Activated CD4-positive, alpha-beta T cell treated with anti-CD3 and anti-CD28 coated beads, Interleukin-2, amount 10 ng/mL, durations not matched to agents 24 days and 14 days (primary cell): ENCODE measurements around the gene TTLL13. TPM values are rescaled to one million over a fixed set of nuclear protein-coding genes. Genes with fewer than 3 reads are reported as not detected.

Experiments used
- total RNA-seq: library from RNA; stranded (reverse); gene quantifications from 2 replicates; pipeline ENCODE4 v1.2.3, GENCODE V29; 2022

Gene TTLL13
- total RNA-seq, 1 donor from 2014 or later, result 0.44 TPM

Other genes starting within 250 kb of the TTLL13 start
- 28.3 and 29.3 TPM in 2 replicates for gene ZNF710, start 248.2 kb upstream of the TTLL13 start, total RNA-seq
- gene IDH2, start 147.1 kb upstream of the TTLL13 start, total RNA-seq, result 111 and 119 TPM in 2 replicates
- 17.5 and 18.9 TPM in 2 replicates for gene SEMA4B, start 48.2 kb upstream of the TTLL13 start, total RNA-seq
- gene CIB1, start 15.6 kb upstream of the TTLL13 start, total RNA-seq, result 149 and 156 TPM in 2 replicates
- gene GDPGP1, start 15.3 kb upstream of the TTLL13 start, total RNA-seq, result 9.9 and 11.9 TPM in 2 replicates
- 43.2 and 44.3 TPM in 2 replicates for gene NGRN, start 16.1 kb downstream of the TTLL13 start, total RNA-seq
- 1.2 and 2.3 TPM in 2 replicates for gene ZNF774, start 102.7 kb downstream of the TTLL13 start, total RNA-seq
- gene IQGAP1, start 138.7 kb downstream of the TTLL13 start, total RNA-seq, result 154 and 160 TPM in 2 replicates